Breast epithelium (tissue), 4 donors: ENCODE results near the gene CDH4. TPM values are rescaled to one million over a fixed set of nuclear protein-coding genes. Genes with fewer than 3 reads are reported as not detected.

Experiments used
- DNase-seq, 2 donors: peaks; one replicate each; pipeline ENCODE4 v3.0.0-alpha.2; 2019; ENCODE audit warnings: low spot score in 2 of 2
- H3K27ac ChIP-seq, 2 donors: fragments of 200-600 bp; sonication (generic) in 1 of 2; one replicate each; pipeline ENCODE4 v1.5.1; 2016 to 2019; ENCODE audit warnings: mild to moderate bottlenecking in 1 of 2
- H3K27me3 ChIP-seq, 2 donors: fragments of 200-600 bp; sonication (generic) in 1 of 2; one replicate each; pipeline versions ENCODE4 v1.5.1 to v1.6.0; 2017 to 2019; ENCODE audit warnings: control low read depth in 1 of 2, mild to moderate bottlenecking in 1 of 2
- H3K36me3 ChIP-seq: fragments of 200-600 bp; one replicate; pipeline ENCODE4 v1.5.1; 2019
- H3K4me1 ChIP-seq, 2 donors: fragments of 200-600 bp; sonication (generic); one replicate each; pipeline ENCODE4 v1.5.1; 2016 to 2019; ENCODE audit warnings: control low read depth in 1 of 2
- H3K4me3 ChIP-seq, 3 donors: fragments of 200-600 bp; sonication (generic); 1 replicate in 2 of 3; 2 replicates in 1 of 3; pipeline ENCODE4 v1.5.1; 2016 to 2019; ENCODE audit warnings: mild to moderate bottlenecking in 3 of 3, moderate library complexity in 2 of 3
- H3K9me3 ChIP-seq, 2 donors: fragments of 200-600 bp; sonication (generic) in 1 of 2; one replicate each; pipeline ENCODE4 v1.5.1; 2016 to 2019; ENCODE audit warnings: control low read depth in 1 of 2
- POLR2A ChIP-seq: fragments of 450-650 bp; IDR thresholded peaks from one replicate; pipeline ENCODE4 v1.6.1; 2016; ENCODE audit warnings: antibody characterized with exemption, mild to moderate bottlenecking, moderate library complexity
- POLR2AphosphoS5 ChIP-seq, 3 donors: sonication (generic); formaldehyde crosslinking; IDR thresholded peaks; one replicate each; pipeline ENCODE4 v1.6.1; 2017; ENCODE audit warnings: antibody characterized with exemption in 3 of 3
- intact Hi-C: fragments of 100-400 bp; cut with DNase I; formaldehyde crosslinking; loops from one replicate; pipeline ENCODE4 v1.15.1; 2023; ENCODE audit warnings: low total_unique reads
- total RNA-seq, 3 donors: library from RNA; depleted of rRNA; stranded (reverse); fragments of >200 nt; gene quantifications; one replicate each; pipeline ENCODE4 v1.1.0, GENCODE V29; 2016
- TF ChIP-seq, protein P1 (sequence below), 3 donors: fragments of 450-650 bp; IDR thresholded peaks; one replicate each; pipeline ENCODE4 v1.5.1; 2016 to 2017; ENCODE audit warnings: antibody characterized with exemption in 3 of 3, mild to moderate bottlenecking in 3 of 3, moderate library complexity in 3 of 3

CDH4 gene
- total RNA-seq, 3 donors from 2014 or later, result under 0.01 TPM; not detected in 2

GRCh38 chr20:61394088-61394799 is 142.2 kb downstream of the CDH4 start:
- no peaks in the 10 kb centered on the region for H3K27me3 ChIP-seq
- intact Hi-C loops, result no loop called here
- TF ChIP-seq POLR2AphosphoS5 (IDR thresholded peaks at IDR 0.05) (no peak), POLR2A (no peak)
- TF ChIP-seq, protein P1, sequence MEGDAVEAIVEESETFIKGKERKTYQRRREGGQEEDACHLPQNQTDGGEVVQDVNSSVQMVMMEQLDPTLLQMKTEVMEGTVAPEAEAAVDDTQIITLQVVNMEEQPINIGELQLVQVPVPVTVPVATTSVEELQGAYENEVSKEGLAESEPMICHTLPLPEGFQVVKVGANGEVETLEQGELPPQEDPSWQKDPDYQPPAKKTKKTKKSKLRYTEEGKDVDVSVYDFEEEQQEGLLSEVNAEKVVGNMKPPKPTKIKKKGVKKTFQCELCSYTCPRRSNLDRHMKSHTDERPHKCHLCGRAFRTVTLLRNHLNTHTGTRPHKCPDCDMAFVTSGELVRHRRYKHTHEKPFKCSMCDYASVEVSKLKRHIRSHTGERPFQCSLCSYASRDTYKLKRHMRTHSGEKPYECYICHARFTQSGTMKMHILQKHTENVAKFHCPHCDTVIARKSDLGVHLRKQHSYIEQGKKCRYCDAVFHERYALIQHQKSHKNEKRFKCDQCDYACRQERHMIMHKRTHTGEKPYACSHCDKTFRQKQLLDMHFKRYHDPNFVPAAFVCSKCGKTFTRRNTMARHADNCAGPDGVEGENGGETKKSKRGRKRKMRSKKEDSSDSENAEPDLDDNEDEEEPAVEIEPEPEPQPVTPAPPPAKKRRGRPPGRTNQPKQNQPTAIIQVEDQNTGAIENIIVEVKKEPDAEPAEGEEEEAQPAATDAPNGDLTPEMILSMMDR (IDR thresholded peaks at IDR 0.05), result no peak
- no peak overlapping the region for H3K27ac ChIP-seq
- H3K4me1 ChIP-seq, result no peaks in the 10 kb centered on the region
- H3K4me3 ChIP-seq, result no peak overlapping the region
- no peaks in the 10 kb centered on the region for H3K36me3 ChIP-seq
- no peaks in the 10 kb centered on the region for H3K9me3 ChIP-seq
- no peak for DNase-seq

GRCh38 chr20:61396262-61396848 is 144.3 kb downstream of the CDH4 start:
- DNase-seq, result no peak
- H3K4me1 ChIP-seq, result no peaks in the 10 kb centered on the region
- H3K4me3 ChIP-seq, result no peak overlapping the region
- no peak overlapping the region for H3K27ac ChIP-seq
- intact Hi-C loops, result no loop called here
- no peak for TF ChIP-seq POLR2AphosphoS5 (IDR thresholded peaks at IDR 0.05)
- no peaks in the 10 kb centered on the region for H3K9me3 ChIP-seq
- no peaks in the 10 kb centered on the region for H3K36me3 ChIP-seq
- no peaks in the 10 kb centered on the region for H3K27me3 ChIP-seq

DNA sequence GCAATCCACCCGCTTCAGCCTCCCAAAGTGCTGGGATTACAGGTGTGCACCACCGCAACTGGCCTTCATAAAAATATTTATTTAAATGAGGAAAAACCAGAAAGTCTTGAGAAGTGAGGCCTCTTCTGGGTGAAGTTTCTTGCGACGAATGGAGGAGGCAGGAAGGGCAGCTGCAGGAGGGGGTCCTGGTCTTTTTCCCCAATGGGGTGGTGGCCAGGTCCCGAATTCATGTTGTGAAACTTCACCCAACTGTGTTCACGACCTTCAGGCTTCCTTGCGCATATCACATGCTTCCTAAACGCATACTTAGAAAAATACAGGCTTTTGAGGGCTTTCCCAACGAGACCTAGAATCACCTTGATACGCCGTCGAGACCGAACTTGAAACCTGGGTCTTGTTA is 145.1 kb downstream of the CDH4 start:
- H3K4me3 ChIP-seq, result no peak overlapping the region
- no peaks in the 10 kb centered on the region for H3K27me3 ChIP-seq
- no peak for DNase-seq
- H3K36me3 ChIP-seq, result no peaks in the 10 kb centered on the region
- intact Hi-C loops, result no loop called here
- no peak overlapping the region for H3K27ac ChIP-seq
- no peaks in the 10 kb centered on the region for H3K4me1 ChIP-seq
- no peaks in the 10 kb centered on the region for H3K9me3 ChIP-seq
- TF ChIP-seq POLR2A (no peak), POLR2AphosphoS5 (IDR thresholded peaks at IDR 0.05) (no peak)
- TF ChIP-seq, protein P1 (IDR thresholded peaks at IDR 0.05), result no peak

- Histone ChIP-seq H3K9me3 (peaks cover 0 to under 1% of the 10 kb centered on the region in 2 donors), H3K36me3 (no peaks in the 10 kb centered on the region), H3K4me3 (no peak overlapping the region), H3K27ac (no peak overlapping the region), H3K4me1 (no peaks in the 10 kb centered on the region), H3K27me3 (no peaks in the 10 kb centered on the region)
- no peak for DNase-seq
- no peak for TF ChIP-seq POLR2A
- TF ChIP-seq POLR2AphosphoS5 (IDR thresholded peaks at IDR 0.05), result no peak
- TF ChIP-seq, protein P1 (IDR thresholded peaks at IDR 0.05), result no peak
- intact Hi-C loops, result no loop called here
Observed at GRCh38 chr20:61397790-61398189, 145.7 kb downstream of the CDH4 start.

DNA sequence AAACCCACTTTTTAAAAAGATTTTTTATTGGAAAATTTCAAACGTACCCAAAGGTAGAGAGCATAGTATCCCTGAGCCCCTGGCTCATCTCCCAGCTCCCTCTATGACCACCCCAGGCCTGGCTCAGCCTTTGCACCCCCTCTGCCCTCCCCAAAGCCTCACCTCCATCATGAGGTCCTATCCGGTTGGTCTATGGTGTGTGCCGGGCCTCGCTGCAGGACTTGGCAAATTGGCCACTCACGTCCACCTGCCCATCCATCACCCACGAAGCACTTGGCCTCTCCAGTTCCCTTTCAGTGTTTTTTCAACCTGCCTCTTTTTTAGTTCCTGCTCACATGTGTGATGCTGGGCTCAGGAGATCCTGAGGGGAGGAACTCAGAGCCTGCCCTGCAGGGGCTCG is 147.4 kb downstream of the CDH4 start:
- Histone ChIP-seq H3K27ac (no peak overlapping the region), H3K9me3 (peaks cover 0 to 5% of the 10 kb centered on the region in 2 donors), H3K27me3 (no peaks in the 10 kb centered on the region), H3K4me3 (no peak overlapping the region), H3K36me3 (no peaks in the 10 kb centered on the region), H3K4me1 (no peaks in the 10 kb centered on the region)
- intact Hi-C loops, result no loop called here
- TF ChIP-seq, protein P1 (IDR thresholded peaks at IDR 0.05), result no peak
- TF ChIP-seq POLR2AphosphoS5 (IDR thresholded peaks at IDR 0.05) (no peak), POLR2A (no peak)
- no peak for DNase-seq
